Colonic mucosa (tissue), 4 donors: ENCODE data around the gene DGKI. TPM values are rescaled to one million over a fixed set of nuclear protein-coding genes. Genes with fewer than 3 reads are reported as not detected.

Source experiments
- DNase-seq: peaks from one replicate; pipeline ENCODE4 v3.0.0-alpha.2; 2020
- H3K27ac ChIP-seq: fragments of 200-600 bp; one replicate; pipeline ENCODE4 v1.8.0; 2021
- H3K27me3 ChIP-seq: fragments of 200-600 bp; one replicate; pipeline ENCODE4 v1.8.0; 2021
- H3K36me3 ChIP-seq: fragments of 200-600 bp; one replicate; pipeline ENCODE4 v1.8.0; 2021
- H3K4me1 ChIP-seq: fragments of 200-600 bp; one replicate; pipeline ENCODE4 v1.8.0; 2021; ENCODE audit warnings: mild to moderate bottlenecking
- H3K4me3 ChIP-seq: fragments of 200-600 bp; one replicate; pipeline ENCODE4 v1.8.0; 2021
- H3K9ac ChIP-seq, 2 donors: one replicate each; pipeline ENCODE4 v1.7.0; 2013; ENCODE audit warnings: control low read depth in 2 of 2, low read depth in 2 of 2, low read length in 2 of 2
- H3K9me3 ChIP-seq: fragments of 200-600 bp; one replicate; pipeline ENCODE4 v1.8.0; 2021
- intact Hi-C: fragments of 100-400 bp; cut with DNase I; formaldehyde crosslinking; loops from one replicate; pipeline ENCODE4 v1.14.1; 2022
- total RNA-seq, 2 donors: library from RNA; stranded (reverse); fragmentation: NEBNext Ultra II Directional in 1 of 2; extraction: Animal tissue kit (Norgen Biotek cat#: 25700) in 1 of 2; gene quantifications; one replicate each; pipeline ENCODE4 v1.2.1, GENCODE V29; 2021
- TF ChIP-seq, protein P1 (sequence below): fragments of 200-600 bp; IDR thresholded peaks from one replicate; pipeline ENCODE4 v1.8.0; 2022; ENCODE audit warnings: antibody characterized with exemption, mild to moderate bottlenecking
- donor health status: healthy.
- donor health status: DM: no; HTN: no; CAD: no.
- donor health status: DM: no; HTN: no; CAD: no.

The DGKI gene
- total RNA-seq, 2 donors from 2014 or later = 0.35 to 0.67 TPM

DNA sequence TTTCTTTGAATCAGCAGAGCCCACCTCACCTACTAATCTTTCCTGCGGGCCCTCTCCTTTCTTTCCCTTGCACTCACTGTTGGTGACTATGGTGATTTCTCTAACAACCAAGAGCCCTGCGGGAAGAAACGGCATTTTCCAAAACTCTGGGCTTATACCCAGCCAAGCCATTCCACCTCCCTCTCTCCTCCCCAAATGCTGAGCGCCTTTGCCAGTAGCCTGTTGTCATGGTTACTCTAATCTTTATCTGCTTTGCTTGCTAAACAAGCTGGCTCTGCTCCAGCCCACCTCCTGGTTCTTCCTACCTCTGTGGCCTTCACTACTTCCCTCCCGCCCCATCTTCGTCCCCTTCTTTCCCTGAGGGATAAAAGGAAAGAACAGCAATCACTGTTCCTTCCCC, 86.7 kb downstream of the DGKI start:
- no peaks in the 10 kb centered on the region for H3K36me3 ChIP-seq
- H3K4me1 ChIP-seq = no peaks in the 10 kb centered on the region
- H3K4me3 ChIP-seq = no peak overlapping the region
- H3K9ac ChIP-seq = no peak overlapping the region
- H3K9me3 ChIP-seq = no peaks in the 10 kb centered on the region
- intact Hi-C loops = no loop called here
- DNase-seq = no peak
- no peak overlapping the region for H3K27ac ChIP-seq
- TF ChIP-seq, protein P1, sequence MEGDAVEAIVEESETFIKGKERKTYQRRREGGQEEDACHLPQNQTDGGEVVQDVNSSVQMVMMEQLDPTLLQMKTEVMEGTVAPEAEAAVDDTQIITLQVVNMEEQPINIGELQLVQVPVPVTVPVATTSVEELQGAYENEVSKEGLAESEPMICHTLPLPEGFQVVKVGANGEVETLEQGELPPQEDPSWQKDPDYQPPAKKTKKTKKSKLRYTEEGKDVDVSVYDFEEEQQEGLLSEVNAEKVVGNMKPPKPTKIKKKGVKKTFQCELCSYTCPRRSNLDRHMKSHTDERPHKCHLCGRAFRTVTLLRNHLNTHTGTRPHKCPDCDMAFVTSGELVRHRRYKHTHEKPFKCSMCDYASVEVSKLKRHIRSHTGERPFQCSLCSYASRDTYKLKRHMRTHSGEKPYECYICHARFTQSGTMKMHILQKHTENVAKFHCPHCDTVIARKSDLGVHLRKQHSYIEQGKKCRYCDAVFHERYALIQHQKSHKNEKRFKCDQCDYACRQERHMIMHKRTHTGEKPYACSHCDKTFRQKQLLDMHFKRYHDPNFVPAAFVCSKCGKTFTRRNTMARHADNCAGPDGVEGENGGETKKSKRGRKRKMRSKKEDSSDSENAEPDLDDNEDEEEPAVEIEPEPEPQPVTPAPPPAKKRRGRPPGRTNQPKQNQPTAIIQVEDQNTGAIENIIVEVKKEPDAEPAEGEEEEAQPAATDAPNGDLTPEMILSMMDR = no peak
- H3K27me3 ChIP-seq = no peaks in the 10 kb centered on the region

DNA sequence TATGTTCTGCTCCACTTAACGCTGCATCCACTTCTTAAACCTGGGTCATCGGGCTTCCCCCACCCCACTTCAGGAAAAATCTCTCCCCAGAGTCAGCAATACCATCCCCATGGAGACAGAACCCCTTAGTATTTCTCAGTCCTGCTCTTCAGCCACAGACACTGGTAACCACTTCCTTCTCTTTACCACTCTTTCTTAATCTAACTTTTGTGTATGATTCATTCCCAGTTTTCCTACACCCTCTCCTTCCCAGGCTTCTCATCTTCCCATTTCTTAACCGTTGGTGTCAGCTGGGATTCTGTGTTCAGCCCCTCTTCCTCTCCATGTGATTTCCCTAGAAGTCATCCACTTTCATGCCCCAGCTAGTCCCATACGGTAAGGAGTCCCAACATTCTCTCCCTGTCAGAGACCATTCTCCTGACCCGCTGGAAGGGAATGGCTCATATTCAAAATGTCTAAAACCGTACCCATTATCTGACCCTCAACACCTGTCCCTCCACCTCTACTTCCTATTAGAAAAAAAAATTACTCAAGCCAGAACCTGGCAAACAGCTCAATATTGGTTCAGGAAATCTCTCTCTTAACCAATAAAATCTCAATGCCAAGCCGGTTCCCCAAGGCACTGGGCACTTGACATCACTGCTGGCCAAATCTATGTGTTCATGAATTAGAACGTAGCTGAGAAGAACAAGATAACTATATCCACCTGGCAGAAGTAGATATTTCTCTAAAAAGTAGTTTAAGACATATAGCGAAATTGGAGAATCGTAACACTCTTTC, 89.4 kb downstream of the DGKI start:
- no peaks in the 10 kb centered on the region for H3K36me3 ChIP-seq
- H3K4me1 ChIP-seq = no peaks in the 10 kb centered on the region
- H3K27ac ChIP-seq = no peak overlapping the region
- no peaks in the 10 kb centered on the region for H3K9me3 ChIP-seq
- no peak overlapping the region for H3K4me3 ChIP-seq
- no peak overlapping the region for H3K9ac ChIP-seq
- TF ChIP-seq, protein P1 = no peak
- intact Hi-C loops = no loop called here
- no peak for DNase-seq
- H3K27me3 ChIP-seq = no peaks in the 10 kb centered on the region

DNA sequence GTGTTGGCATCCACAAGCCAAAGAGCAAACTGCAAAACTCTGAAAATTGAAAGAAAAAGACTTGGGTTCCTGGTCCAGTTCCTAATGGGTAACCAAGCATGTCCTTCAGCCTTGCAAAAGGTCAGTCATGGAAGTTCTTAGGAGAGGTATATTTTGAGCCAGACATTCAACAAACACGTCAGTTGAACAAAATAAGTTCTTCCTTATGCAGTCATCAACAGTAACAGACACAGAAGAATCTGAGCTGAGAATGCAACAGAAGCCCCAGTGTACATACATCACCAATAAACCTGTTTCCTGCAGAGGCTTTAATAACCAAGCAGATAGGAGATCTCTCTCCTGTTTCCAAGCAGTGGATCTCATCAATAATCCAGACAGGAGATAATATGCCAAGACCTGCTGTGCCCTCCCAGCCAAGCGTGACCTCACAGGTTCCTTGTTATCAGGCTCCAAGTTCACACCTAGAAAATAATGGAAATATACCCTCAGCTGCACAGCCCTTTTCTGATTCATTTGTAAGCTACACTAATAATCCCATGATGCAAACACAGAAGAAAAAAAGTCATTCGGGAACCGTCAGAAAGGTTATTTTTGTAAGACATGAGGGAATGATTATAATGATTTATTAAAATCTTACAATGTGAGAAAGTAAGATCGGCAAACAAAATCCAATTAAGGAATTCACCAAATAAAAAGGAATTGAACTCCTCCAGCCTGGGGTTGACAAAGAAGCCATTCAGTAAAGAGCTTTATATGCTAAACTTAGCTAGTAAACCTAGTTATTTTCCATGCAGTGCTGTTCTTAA, 90.7 kb downstream of the DGKI start:
- intact Hi-C loops = no loop called here
- no peak overlapping the region for H3K9ac ChIP-seq
- TF ChIP-seq, protein P1 = no peak
- no peak overlapping the region for H3K4me3 ChIP-seq
- no peaks in the 10 kb centered on the region for H3K4me1 ChIP-seq
- no peaks in the 10 kb centered on the region for H3K36me3 ChIP-seq
- no peaks in the 10 kb centered on the region for H3K9me3 ChIP-seq
- no peak overlapping the region for H3K27ac ChIP-seq
- DNase-seq = no peak
- no peaks in the 10 kb centered on the region for H3K27me3 ChIP-seq

DNA sequence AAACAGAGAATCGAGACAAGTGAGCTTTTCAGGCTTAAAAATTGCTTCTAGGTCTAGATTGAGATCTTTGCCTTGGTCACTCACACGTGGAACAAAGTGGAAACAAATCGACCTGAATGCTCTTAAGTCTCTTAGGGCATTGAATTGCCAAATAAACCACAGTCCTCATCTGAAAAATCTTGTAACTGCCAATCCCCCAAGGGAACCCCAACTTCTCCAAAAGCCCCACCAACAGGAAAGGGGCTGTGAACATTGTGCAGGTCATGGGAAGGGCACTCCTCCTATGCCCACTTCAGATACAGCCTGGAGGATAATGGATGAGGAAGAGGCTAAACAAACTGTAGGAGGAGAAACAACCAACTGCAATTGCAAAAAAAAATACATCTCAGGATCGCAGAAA, 91.3 kb downstream of the DGKI start:
- Histone ChIP-seq H3K4me1 (no peaks in the 10 kb centered on the region), H3K9ac (no peak overlapping the region), H3K9me3 (no peaks in the 10 kb centered on the region), H3K36me3 (no peaks in the 10 kb centered on the region), H3K27ac (no peak overlapping the region), H3K27me3 (no peaks in the 10 kb centered on the region), H3K4me3 (no peak overlapping the region)
- DNase-seq = no peak
- intact Hi-C loops = no loop called here
- TF ChIP-seq, protein P1 = no peak

DNA sequence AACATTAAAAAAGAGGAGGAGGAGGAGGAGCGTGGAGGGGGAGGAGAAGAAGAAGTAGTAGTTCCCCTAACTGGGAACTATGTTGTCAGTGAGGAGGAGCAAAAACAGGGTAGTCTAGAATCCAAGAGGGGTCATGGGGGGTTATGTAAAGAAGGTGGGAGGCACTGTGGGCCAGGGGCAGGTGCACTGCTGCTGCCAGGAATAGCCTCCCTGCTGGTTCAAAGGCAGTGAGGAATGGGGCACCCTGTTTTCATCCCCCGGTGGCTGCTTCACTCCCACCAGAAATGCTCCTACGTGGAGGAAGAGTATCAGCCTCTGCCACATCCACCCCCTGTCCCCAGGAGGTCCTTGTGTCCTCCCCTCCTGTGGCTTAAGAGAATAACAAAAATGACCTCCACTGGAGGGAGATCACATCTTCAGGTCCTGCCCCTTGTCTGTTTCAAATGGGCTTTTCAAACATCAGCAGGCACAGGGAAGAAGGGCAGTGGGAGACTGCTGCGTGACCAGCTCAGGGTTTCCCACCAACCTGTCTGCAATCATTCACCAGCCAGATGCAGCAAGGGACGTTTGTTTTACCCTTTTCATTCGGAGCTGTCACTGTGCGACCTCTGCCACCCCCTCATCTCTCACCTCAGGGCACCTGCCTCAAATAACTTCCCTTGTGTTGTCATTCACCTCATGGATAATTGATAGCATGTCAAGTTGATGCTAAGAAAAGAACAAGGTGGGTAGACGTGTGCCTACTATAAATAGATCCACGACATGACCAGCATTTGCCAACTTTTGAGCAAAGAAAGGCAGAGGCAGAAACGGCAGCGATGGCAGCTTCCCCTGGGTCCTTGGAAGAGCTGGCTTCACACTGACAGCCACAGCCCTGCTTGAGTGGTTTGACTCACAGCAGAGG, 92.6 kb downstream of the DGKI start:
- Histone ChIP-seq H3K9me3 (no peaks in the 10 kb centered on the region), H3K9ac (no peak overlapping the region), H3K4me3 (no peak overlapping the region), H3K36me3 (no peaks in the 10 kb centered on the region), H3K27ac (no peak overlapping the region), H3K27me3 (no peaks in the 10 kb centered on the region), H3K4me1 (no peaks in the 10 kb centered on the region)
- intact Hi-C loops = no loop called here
- TF ChIP-seq, protein P1 = no peak
- no peak for DNase-seq
